HK-2 (cell line): ENCODE measurements around the gene ECT2.
"Not testable (repeated sequence)": the region's sequence is repeated elsewhere in the genome, so short reads cannot be mapped to it uniquely, and the experiment has no call there.

Experiments
- DNase-seq: peaks from one replicate; pipeline ENCODE4 v3.0.0-alpha.2; 2018; ENCODE audit not compliant: unreplicated experiment

Gene ECT2

GRCh38 chr3:172750368-172751174 lies at the start of gene ECT2:
Gene ECT2, plus strand, starts transcription at chr3:172750726. Its CDS starts 3,805 bp downstream, at chr3:172754531.
- DNase-seq, result peak; percentile 100

GRCh38 chr3:172700936-172701455 lies 49.5 kb upstream of the ECT2 start:
- no peak for DNase-seq

GRCh38 chr3:172701751-172702150 lies 48.8 kb upstream of the ECT2 start:
- DNase-seq, result no peak

- no peak for DNase-seq
These were observed 48.3 kb upstream of the ECT2 start for GRCh38 chr3:172702256-172702655.

- not testable (repeated sequence) for DNase-seq
These were observed 47.8 kb upstream of the ECT2 start for GRCh38 chr3:172702731-172703130.

- no peak for DNase-seq
These were observed 46.5 kb upstream of the ECT2 start for GRCh38 chr3:172704001-172704400.

- no peak for DNase-seq
These were observed 45.4 kb upstream of the ECT2 start for GRCh38 chr3:172705170-172705569.

- DNase-seq, result no peak
These were observed 43.5 kb upstream of the ECT2 start for GRCh38 chr3:172707030-172707429.

GRCh38 chr3:172707967-172708366 lies 42.6 kb upstream of the ECT2 start:
- no peak for DNase-seq

GRCh38 chr3:172708921-172709773 lies 41.4 kb upstream of the ECT2 start:
- no peak for DNase-seq

- DNase-seq, result peak; percentile 33
These were observed 40.5 kb upstream of the ECT2 start for GRCh38 chr3:172709774-172710663.

- peak; percentile 98 for DNase-seq
These were observed 39.7 kb upstream of the ECT2 start, which contains the start of gene NCEH1 for GRCh38 chr3:172710664-172711453. Gene NCEH1, minus strand, starts transcription at chr3:172711067. Its CDS starts 83 bp downstream, at chr3:172710984.

GRCh38 chr3:172711454-172711795 lies 39.1 kb upstream of the ECT2 start:
- DNase-seq, result peak; percentile 36

- DNase-seq, result no peak
These were observed 37.2 kb upstream of the ECT2 start for GRCh38 chr3:172713316-172713715.

- no peak for DNase-seq
These were observed 34.0 kb upstream of the ECT2 start for GRCh38 chr3:172716476-172716875.

GRCh38 chr3:172717493-172718088 lies 32.9 kb upstream of the ECT2 start:
- no peak for DNase-seq

- DNase-seq, result not testable (repeated sequence)
These were observed 27.9 kb upstream of the ECT2 start for GRCh38 chr3:172722536-172723040.

- no peak for DNase-seq
These were observed 24.1 kb upstream of the ECT2 start for GRCh38 chr3:172726380-172726779.

GRCh38 chr3:172735014-172735413 lies 15.5 kb upstream of the ECT2 start:
- no peak for DNase-seq

GRCh38 chr3:172739462-172739861 lies 11.1 kb upstream of the ECT2 start:
- DNase-seq, result no peak
